ENCODE measurements around the gene GAS7.

GAS7 gene

GRCh38 chr17:10210151-10210574 is 11.8 kb upstream of the GAS7 start:
- TF ChIP-seq POU6F1 (CRISPR knock-in tag; IDR thresholded peaks at IDR 0.05; ENCODE audit: borderline replicate concordance, low read depth), result no peak
- TF ChIP-seq GLIS3 (CRISPR knock-in tag; IDR thresholded peaks at IDR 0.05), result no peak
- TF ChIP-seq RARB (CRISPR knock-in tag; IDR thresholded peaks at IDR 0.05), result no peak
- TF ChIP-seq SNAI2 (CRISPR knock-in tag; IDR thresholded peaks at IDR 0.05), result no peak
- TF ChIP-seq OSR1 (CRISPR knock-in tag; IDR thresholded peaks at IDR 0.05), result no peak
- TF ChIP-seq TOX (CRISPR knock-in tag; IDR thresholded peaks at IDR 0.05; ENCODE audit: borderline replicate concordance), result no peak
- no peak for TF ChIP-seq ISL1 (CRISPR knock-in tag; IDR thresholded peaks at IDR 0.05)
- no peak for TF ChIP-seq CREB5 (CRISPR knock-in tag; IDR thresholded peaks at IDR 0.05; ENCODE audit: low read depth)
- TF ChIP-seq ARNTL (CRISPR knock-in tag; IDR thresholded peaks at IDR 0.05; ENCODE audit: borderline replicate concordance, low read depth), result no peak
- TF ChIP-seq PPARA (CRISPR knock-in tag; IDR thresholded peaks at IDR 0.05; ENCODE audit: borderline replicate concordance), result no peak
- no peak for TF ChIP-seq ZNF8 (CRISPR knock-in tag; IDR thresholded peaks at IDR 0.05)
- TF ChIP-seq ZNF70 (CRISPR knock-in tag; IDR thresholded peaks at IDR 0.05), result no peak
- TF ChIP-seq TCF4 (CRISPR knock-in tag; IDR thresholded peaks at IDR 0.05; ENCODE audit: borderline replicate concordance), result no peak
- TF ChIP-seq CSRNP3 (CRISPR knock-in tag; IDR thresholded peaks at IDR 0.05), result no peak
- TF ChIP-seq BACH2 (CRISPR knock-in tag; IDR thresholded peaks at IDR 0.05; ENCODE audit: borderline replicate concordance), result no peak
- no peak for TF ChIP-seq TSHZ2 (CRISPR knock-in tag; IDR thresholded peaks at IDR 0.05)
- ATAC-seq, result no peak

- ATAC-seq, result no peak
- TF ChIP-seq ZC3H10 (CRISPR knock-in tag; IDR thresholded peaks at IDR 0.05) (no peak), ZFP30 (CRISPR knock-in tag; IDR thresholded peaks at IDR 0.05) (no peak), TCF4 (CRISPR knock-in tag; IDR thresholded peaks at IDR 0.05; ENCODE audit: borderline replicate concordance) (no peak), ESRRG (CRISPR knock-in tag; IDR thresholded peaks at IDR 0.05) (no peak), PATZ1 (CRISPR knock-in tag; IDR thresholded peaks at IDR 0.05; ENCODE audit: borderline replicate concordance) (no peak), CSRNP3 (CRISPR knock-in tag; IDR thresholded peaks at IDR 0.05) (no peak), RARB (CRISPR knock-in tag; IDR thresholded peaks at IDR 0.05) (no peak)
Observed at GRCh38 chr17:10208604-10209193, 10.3 kb upstream of the GAS7 start.
